ENCODE results near the gene UPK1A.

DNA sequence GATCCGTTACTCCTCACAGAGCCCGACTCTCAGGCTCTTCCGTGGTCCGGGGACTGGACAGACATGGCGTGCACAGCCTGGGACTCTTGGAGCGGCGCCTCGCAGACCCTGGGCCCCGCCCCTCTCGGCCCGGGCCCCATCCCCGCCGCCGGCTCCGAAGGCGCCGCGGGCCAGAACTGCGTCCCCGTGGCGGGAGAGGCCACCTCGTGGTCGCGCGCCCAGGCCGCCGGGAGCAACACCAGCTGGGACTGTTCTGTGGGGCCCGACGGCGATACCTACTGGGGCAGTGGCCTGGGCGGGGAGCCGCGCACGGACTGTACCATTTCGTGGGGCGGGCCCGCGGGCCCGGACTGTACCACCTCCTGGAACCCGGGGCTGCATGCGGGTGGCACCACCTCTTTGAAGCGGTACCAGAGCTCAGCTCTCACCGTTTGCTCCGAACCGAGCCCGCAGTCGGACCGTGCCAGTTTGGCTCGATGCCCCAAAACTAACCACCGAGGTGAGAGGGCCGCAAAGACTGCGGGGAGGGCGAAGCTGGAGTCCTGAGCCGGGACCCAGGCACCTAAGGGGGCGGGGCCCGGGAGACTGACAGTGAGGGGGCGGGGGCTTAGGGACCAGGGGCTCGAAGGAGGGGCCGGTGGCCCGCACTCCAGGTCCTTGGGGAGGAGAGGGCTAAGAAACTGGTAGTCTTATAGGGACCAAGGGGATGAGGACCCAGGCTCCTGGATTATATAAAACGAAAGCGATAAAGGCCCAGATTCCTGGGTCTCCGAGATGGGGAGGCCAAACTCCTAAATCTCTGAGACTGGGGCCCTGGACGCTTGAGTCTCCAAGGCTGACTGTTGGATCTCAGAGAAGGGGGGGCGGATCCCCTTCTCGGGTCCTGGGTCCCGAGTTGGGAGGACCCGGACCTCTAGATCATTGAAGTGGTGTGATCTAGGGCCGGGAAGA, 22.8 kb upstream of the UPK1A start:
- TF ChIP-seq EZH2 (IDR thresholded peaks at IDR 0.05) = no peak
- TF ChIP-seq POLR2AphosphoS5 (IDR thresholded peaks at IDR 0.05; ENCODE audit: low read depth, low read length) = peak; percentile 95
- TF ChIP-seq POLR2A (IDR thresholded peaks at IDR 0.05; ENCODE audit: borderline replicate concordance, extremely low read depth, insufficient read depth, insufficient read length) = peak; percentile 97
- TF ChIP-seq, protein P1, sequence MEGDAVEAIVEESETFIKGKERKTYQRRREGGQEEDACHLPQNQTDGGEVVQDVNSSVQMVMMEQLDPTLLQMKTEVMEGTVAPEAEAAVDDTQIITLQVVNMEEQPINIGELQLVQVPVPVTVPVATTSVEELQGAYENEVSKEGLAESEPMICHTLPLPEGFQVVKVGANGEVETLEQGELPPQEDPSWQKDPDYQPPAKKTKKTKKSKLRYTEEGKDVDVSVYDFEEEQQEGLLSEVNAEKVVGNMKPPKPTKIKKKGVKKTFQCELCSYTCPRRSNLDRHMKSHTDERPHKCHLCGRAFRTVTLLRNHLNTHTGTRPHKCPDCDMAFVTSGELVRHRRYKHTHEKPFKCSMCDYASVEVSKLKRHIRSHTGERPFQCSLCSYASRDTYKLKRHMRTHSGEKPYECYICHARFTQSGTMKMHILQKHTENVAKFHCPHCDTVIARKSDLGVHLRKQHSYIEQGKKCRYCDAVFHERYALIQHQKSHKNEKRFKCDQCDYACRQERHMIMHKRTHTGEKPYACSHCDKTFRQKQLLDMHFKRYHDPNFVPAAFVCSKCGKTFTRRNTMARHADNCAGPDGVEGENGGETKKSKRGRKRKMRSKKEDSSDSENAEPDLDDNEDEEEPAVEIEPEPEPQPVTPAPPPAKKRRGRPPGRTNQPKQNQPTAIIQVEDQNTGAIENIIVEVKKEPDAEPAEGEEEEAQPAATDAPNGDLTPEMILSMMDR (IDR thresholded peaks at IDR 0.05 in 2 of 3, conservative IDR thresholded peaks at IDR 0.05 in 1 of 3; ENCODE audit: borderline replicate concordance in 1 of 3, insufficient read depth in 1 of 3, low read depth in 2 of 3, low read length in 2 of 3) = 0 out of 6 replicates have a peak, but pooled peaks of 1 of the 3 experiments have one; percentile 9
- TF ChIP-seq, protein P2, sequence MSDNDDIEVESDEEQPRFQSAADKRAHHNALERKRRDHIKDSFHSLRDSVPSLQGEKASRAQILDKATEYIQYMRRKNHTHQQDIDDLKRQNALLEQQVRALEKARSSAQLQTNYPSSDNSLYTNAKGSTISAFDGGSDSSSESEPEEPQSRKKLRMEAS (IDR thresholded peaks at IDR 0.05) = peak; percentile 77
- TF ChIP-seq, protein P3, sequence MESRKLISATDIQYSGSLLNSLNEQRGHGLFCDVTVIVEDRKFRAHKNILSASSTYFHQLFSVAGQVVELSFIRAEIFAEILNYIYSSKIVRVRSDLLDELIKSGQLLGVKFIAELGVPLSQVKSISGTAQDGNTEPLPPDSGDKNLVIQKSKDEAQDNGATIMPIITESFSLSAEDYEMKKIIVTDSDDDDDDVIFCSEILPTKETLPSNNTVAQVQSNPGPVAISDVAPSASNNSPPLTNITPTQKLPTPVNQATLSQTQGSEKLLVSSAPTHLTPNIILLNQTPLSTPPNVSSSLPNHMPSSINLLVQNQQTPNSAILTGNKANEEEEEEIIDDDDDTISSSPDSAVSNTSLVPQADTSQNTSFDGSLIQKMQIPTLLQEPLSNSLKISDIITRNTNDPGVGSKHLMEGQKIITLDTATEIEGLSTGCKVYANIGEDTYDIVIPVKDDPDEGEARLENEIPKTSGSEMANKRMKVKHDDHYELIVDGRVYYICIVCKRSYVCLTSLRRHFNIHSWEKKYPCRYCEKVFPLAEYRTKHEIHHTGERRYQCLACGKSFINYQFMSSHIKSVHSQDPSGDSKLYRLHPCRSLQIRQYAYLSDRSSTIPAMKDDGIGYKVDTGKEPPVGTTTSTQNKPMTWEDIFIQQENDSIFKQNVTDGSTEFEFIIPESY (IDR thresholded peaks at IDR 0.05; ENCODE audit: extremely low read depth, insufficient replicate concordance, low read length) = no peak
- peak; percentile 49; the same call in 1 of the 2 replicates for TF ChIP-seq EGR1 (IDR thresholded peaks at IDR 0.05; ENCODE audit: low read depth)
- TF ChIP-seq, protein P4, sequence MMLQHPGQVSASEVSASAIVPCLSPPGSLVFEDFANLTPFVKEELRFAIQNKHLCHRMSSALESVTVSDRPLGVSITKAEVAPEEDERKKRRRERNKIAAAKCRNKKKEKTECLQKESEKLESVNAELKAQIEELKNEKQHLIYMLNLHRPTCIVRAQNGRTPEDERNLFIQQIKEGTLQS (IDR thresholded peaks at IDR 0.05) = no peak
- no peak for TF ChIP-seq RAD21 (IDR thresholded peaks at IDR 0.05; ENCODE audit: low read depth)
- TF ChIP-seq, protein P5, sequence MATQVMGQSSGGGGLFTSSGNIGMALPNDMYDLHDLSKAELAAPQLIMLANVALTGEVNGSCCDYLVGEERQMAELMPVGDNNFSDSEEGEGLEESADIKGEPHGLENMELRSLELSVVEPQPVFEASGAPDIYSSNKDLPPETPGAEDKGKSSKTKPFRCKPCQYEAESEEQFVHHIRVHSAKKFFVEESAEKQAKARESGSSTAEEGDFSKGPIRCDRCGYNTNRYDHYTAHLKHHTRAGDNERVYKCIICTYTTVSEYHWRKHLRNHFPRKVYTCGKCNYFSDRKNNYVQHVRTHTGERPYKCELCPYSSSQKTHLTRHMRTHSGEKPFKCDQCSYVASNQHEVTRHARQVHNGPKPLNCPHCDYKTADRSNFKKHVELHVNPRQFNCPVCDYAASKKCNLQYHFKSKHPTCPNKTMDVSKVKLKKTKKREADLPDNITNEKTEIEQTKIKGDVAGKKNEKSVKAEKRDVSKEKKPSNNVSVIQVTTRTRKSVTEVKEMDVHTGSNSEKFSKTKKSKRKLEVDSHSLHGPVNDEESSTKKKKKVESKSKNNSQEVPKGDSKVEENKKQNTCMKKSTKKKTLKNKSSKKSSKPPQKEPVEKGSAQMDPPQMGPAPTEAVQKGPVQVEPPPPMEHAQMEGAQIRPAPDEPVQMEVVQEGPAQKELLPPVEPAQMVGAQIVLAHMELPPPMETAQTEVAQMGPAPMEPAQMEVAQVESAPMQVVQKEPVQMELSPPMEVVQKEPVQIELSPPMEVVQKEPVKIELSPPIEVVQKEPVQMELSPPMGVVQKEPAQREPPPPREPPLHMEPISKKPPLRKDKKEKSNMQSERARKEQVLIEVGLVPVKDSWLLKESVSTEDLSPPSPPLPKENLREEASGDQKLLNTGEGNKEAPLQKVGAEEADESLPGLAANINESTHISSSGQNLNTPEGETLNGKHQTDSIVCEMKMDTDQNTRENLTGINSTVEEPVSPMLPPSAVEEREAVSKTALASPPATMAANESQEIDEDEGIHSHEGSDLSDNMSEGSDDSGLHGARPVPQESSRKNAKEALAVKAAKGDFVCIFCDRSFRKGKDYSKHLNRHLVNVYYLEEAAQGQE (IDR thresholded peaks at IDR 0.05; ENCODE audit: low read depth) = no peak
- TF ChIP-seq SP1 (IDR thresholded peaks at IDR 0.05; ENCODE audit: low read depth) = peak; percentile 42
- TF ChIP-seq ZNF274 (IDR thresholded peaks at IDR 0.05; ENCODE audit: low read depth, low read length) = no peak
- peak; percentile 81 for TF ChIP-seq TCF7L2 (IDR thresholded peaks at IDR 0.05; ENCODE audit: borderline replicate concordance, extremely low read depth, insufficient read depth, insufficient read length)

Measured in HCT116 (cell line).